ENCODE results near the gene ZBTB40.

GRCh38 chr1:22418933-22419382, 32.7 kb upstream of the ZBTB40 start:
- TF ChIP-seq, protein P1, sequence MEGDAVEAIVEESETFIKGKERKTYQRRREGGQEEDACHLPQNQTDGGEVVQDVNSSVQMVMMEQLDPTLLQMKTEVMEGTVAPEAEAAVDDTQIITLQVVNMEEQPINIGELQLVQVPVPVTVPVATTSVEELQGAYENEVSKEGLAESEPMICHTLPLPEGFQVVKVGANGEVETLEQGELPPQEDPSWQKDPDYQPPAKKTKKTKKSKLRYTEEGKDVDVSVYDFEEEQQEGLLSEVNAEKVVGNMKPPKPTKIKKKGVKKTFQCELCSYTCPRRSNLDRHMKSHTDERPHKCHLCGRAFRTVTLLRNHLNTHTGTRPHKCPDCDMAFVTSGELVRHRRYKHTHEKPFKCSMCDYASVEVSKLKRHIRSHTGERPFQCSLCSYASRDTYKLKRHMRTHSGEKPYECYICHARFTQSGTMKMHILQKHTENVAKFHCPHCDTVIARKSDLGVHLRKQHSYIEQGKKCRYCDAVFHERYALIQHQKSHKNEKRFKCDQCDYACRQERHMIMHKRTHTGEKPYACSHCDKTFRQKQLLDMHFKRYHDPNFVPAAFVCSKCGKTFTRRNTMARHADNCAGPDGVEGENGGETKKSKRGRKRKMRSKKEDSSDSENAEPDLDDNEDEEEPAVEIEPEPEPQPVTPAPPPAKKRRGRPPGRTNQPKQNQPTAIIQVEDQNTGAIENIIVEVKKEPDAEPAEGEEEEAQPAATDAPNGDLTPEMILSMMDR (IDR thresholded peaks at IDR 0.05), result no peak
- TF ChIP-seq POLR2A (IDR thresholded peaks at IDR 0.05), result no peak

Measured in ovary (tissue), 3 donors.